Measurements from ENCODE around the gene GNG14. TPM values are rescaled to one million over a fixed set of nuclear protein-coding genes. Genes with fewer than 3 reads are reported as not detected.
A peak's percentile ranks its signal among the peaks of the same experiment; 100 is the strongest.
"Not testable (repeated sequence)": the region's sequence is repeated elsewhere in the genome, so short reads cannot be mapped to it uniquely, and the experiment has no call there.

GNG14 gene
- total and polyA plus RNA-seq, 4 experiments from 2014 or later: not detected

- DNase-seq; H3K4me3 Mint-ChIP-seq; intact Hi-C loops (cut with micrococcal nuclease); H3K9me3 ChIP-seq (ENCODE audit: control insufficient read depth in 1 of 2, low read length in 2 of 2); CTCF ChIA-PET (ENCODE audit: partially characterized antibody); H3K27me3 Mint-ChIP-seq; H3K4me3 ChIP-seq (ENCODE audit: low read length in 2 of 2); H3K27ac ChIP-seq (ENCODE audit: low read depth, low read length); H3K27me3 ChIP-seq (ENCODE audit: insufficient read depth, low read length); H3K9me3 Mint-ChIP-seq: not testable (repeated sequence)
- peaks cover 20 to 50% (median 35%) of the 10 kb centered on the region in 4 donors for H3K4me1 Mint-ChIP-seq
- peak overlapping the region in 2 of 7 donors; percentile 43 to 84 for H3K27ac Mint-ChIP-seq
- Histone ChIP-seq H3K36me3 (ENCODE audit: insufficient read depth, low read length) (peaks cover 18% of the 10 kb centered on the region), H3K4me1 (ENCODE audit: insufficient read depth, low read length) (peaks cover 25% of the 10 kb centered on the region)
- H3K36me3 Mint-ChIP-seq: peaks cover 8 to 35% of the 10 kb centered on the region in 2 donors
- POLR2A ChIA-PET (ENCODE audit: partially characterized antibody): interaction anchor here (1.2 to 5.9 kb wide), 2 partner anchors 7 to 30 kb away, joined by 3 to 135 read pairs; partner anchors contain the start of gene TRIR
Observed at GRCh38 chr19:12725612-12726011, 37.8 kb downstream of the GNG14 start.

- no peak for DNase-seq
- no peak overlapping the region for H3K27ac ChIP-seq (ENCODE audit: low read depth, low read length)
- Mint-ChIP-seq H3K4me3 (peak overlapping the region in 1 of 8 donors; percentile 42), H3K4me1 (peaks cover 17 to 43% (median 29%) of the 10 kb centered on the region in 4 donors), H3K27me3 (peaks cover 0 to 1% of the 10 kb centered on the region in 2 donors), H3K36me3 (peaks cover 10 to 32% of the 10 kb centered on the region in 2 donors), H3K9me3 (peaks cover 0 to 5% (median 0%) of the 10 kb centered on the region in 8 donors), H3K27ac (peak overlapping the region in 2 of 7 donors; percentile 12 to 77)
- H3K36me3 ChIP-seq (ENCODE audit: insufficient read depth, low read length): peaks cover 29% of the 10 kb centered on the region
- H3K4me3 ChIP-seq (ENCODE audit: low read length in 2 of 2): no peak overlapping the region
- H3K4me1 ChIP-seq (ENCODE audit: insufficient read depth, low read length): peaks cover 23% of the 10 kb centered on the region
- no peaks in the 10 kb centered on the region for H3K27me3 ChIP-seq (ENCODE audit: insufficient read depth, low read length)
- intact Hi-C loops (cut with micrococcal nuclease): no loop called here
- H3K9me3 ChIP-seq (ENCODE audit: control insufficient read depth in 1 of 2, low read length in 2 of 2): no peaks in the 10 kb centered on the region
- ChIA-PET CTCF (ENCODE audit: partially characterized antibody) (interaction anchor here (0.7 to 1.3 kb wide), 4 partner anchors 11 to 69 kb away, joined by 3 to 4 read pairs (median 4); no protein-coding TSS in a partner anchor), POLR2A (ENCODE audit: partially characterized antibody) (interaction anchor here (1.3 kb wide), 1 partner anchor 9 kb away, joined by 3 read pairs; no protein-coding TSS in a partner anchor)
Observed at GRCh38 chr19:12726988-12727316, 39.2 kb downstream of the GNG14 start.

GRCh38 chr19:12727745-12728433, 40.1 kb downstream of the GNG14 start:
- Histone ChIP-seq H3K9me3 (ENCODE audit: control insufficient read depth in 1 of 2, low read length in 2 of 2) (no peaks in the 10 kb centered on the region), H3K27me3 (ENCODE audit: insufficient read depth, low read length) (no peaks in the 10 kb centered on the region), H3K36me3 (ENCODE audit: insufficient read depth, low read length) (peaks cover 32% of the 10 kb centered on the region), H3K4me1 (ENCODE audit: insufficient read depth, low read length) (peaks cover 31% of the 10 kb centered on the region), H3K4me3 (ENCODE audit: low read length in 2 of 2) (no peak overlapping the region), H3K27ac (ENCODE audit: low read depth, low read length) (no peak overlapping the region)
- Mint-ChIP-seq H3K4me1 (peaks cover 19 to 47% (median 32%) of the 10 kb centered on the region in 4 donors), H3K9me3 (peaks cover 0 to 1% (median 0%) of the 10 kb centered on the region in 8 donors), H3K4me3 (no peak overlapping the region), H3K27ac (peak overlapping the region in 1 of 7 donors; percentile 30), H3K27me3 (no peaks in the 10 kb centered on the region), H3K36me3 (peaks cover 15 to 31% of the 10 kb centered on the region in 2 donors)
- DNase-seq: no peak
- ChIA-PET POLR2A (ENCODE audit: partially characterized antibody) (interaction anchor here (1.3 to 1.6 kb wide), 2 partner anchors 8 to 31 kb away, joined by 3 to 4 read pairs; partner anchors contain the start of gene FBXW9), CTCF (ENCODE audit: partially characterized antibody) (interaction anchor here (0.7 to 1.0 kb wide), 2 partner anchors 11 to 68 kb away, joined by 3 to 4 read pairs; no protein-coding TSS in a partner anchor)
- intact Hi-C loops (cut with micrococcal nuclease): no loop called here

GRCh38 chr19:12730064-12730463, 42.3 kb downstream of the GNG14 start:
- POLR2A ChIA-PET (ENCODE audit: partially characterized antibody): interaction anchor here (4.6 kb wide), 1 partner anchor 7 kb away, joined by 135 read pairs; the partner anchor contains the start of gene TNPO2

GRCh38 chr19:12731337-12731736, 43.5 kb downstream of the GNG14 start:
- no peak overlapping the region for H3K27ac ChIP-seq (ENCODE audit: low read depth, low read length)
- CTCF ChIA-PET (ENCODE audit: partially characterized antibody): interaction anchor here (0.9 to 3.6 kb wide), 3 partner anchors 9 to 29 kb away, joined by 4 to 22 read pairs (median 18); partner anchors contain the start of gene TNPO2

More at GRCh38 chr19:12730064-12730463, 42.3 kb downstream of the GNG14 start:
- no peak for DNase-seq
- Histone ChIP-seq H3K9me3 (ENCODE audit: control insufficient read depth in 1 of 2, low read length in 2 of 2) (no peaks in the 10 kb centered on the region), H3K36me3 (ENCODE audit: insufficient read depth, low read length) (peaks cover 32% of the 10 kb centered on the region), H3K27me3 (ENCODE audit: insufficient read depth, low read length) (no peaks in the 10 kb centered on the region), H3K4me1 (ENCODE audit: insufficient read depth, low read length) (peaks cover 29% of the 10 kb centered on the region), H3K27ac (ENCODE audit: low read depth, low read length) (no peak overlapping the region), H3K4me3 (ENCODE audit: low read length in 2 of 2) (no peak overlapping the region)
- Mint-ChIP-seq H3K4me3 (peak overlapping the region in 1 of 8 donors; percentile 2), H3K9me3 (peaks cover 0 to 4% (median 0%) of the 10 kb centered on the region in 8 donors), H3K4me1 (peaks cover 17 to 44% (median 30%) of the 10 kb centered on the region in 4 donors), H3K36me3 (peaks cover 15 to 41% of the 10 kb centered on the region in 2 donors), H3K27ac (peak overlapping the region in 1 of 7 donors; percentile 43), H3K27me3 (no peaks in the 10 kb centered on the region)
- CTCF ChIA-PET (ENCODE audit: partially characterized antibody): no interaction called here
- intact Hi-C loops (cut with micrococcal nuclease): loop anchor here (10.0 kb wide), 1 partner anchor 205 kb away; the partner anchor contains the start of genes CALR and FARSA

GRCh38 chr19:12733369-12734214, 45.8 kb downstream of the GNG14 start:
- CTCF ChIA-PET (ENCODE audit: partially characterized antibody): interaction anchor here (1.2 to 3.6 kb wide), 9 partner anchors 11 to 114 kb away, joined by 3 to 22 read pairs (median 7); partner anchors contain the start of gene TNPO2
- Histone ChIP-seq H3K4me1 (ENCODE audit: insufficient read depth, low read length) (peaks cover 47% of the 10 kb centered on the region), H3K27ac (ENCODE audit: low read depth, low read length) (peak overlapping the region; percentile 95), H3K27me3 (ENCODE audit: insufficient read depth, low read length) (no peaks in the 10 kb centered on the region), H3K36me3 (ENCODE audit: insufficient read depth, low read length) (peaks cover 31% of the 10 kb centered on the region), H3K4me3 (ENCODE audit: low read length in 2 of 2) (peak overlapping the region; percentile 78 to 91), H3K9me3 (ENCODE audit: control insufficient read depth in 1 of 2, low read length in 2 of 2) (no peaks in the 10 kb centered on the region)
- Mint-ChIP-seq H3K36me3 (peaks cover 16 to 47% of the 10 kb centered on the region in 2 donors), H3K27me3 (peaks cover 0 to 2% of the 10 kb centered on the region in 2 donors), H3K4me3 (peak overlapping the region; percentile 83 to 97 (median 92)), H3K4me1 (peaks cover 30 to 58% (median 43%) of the 10 kb centered on the region in 4 donors), H3K27ac (peak overlapping the region; percentile 91 to 99 (median 95)), H3K9me3 (peaks cover 0 to 6% (median 0%) of the 10 kb centered on the region in 8 donors)
- DNase-seq: peak in 4 of 5 donors; percentile 28 to 70 (median 41)
- POLR2A ChIA-PET (ENCODE audit: partially characterized antibody): interaction anchor here (0.7 to 7.7 kb wide), 16 partner anchors 11 to 419 kb away, joined by 3 to 135 read pairs (median 4); partner anchors contain the start of genes DHPS, FBXW9, JUNB and PRDX2
- intact Hi-C loops (cut with micrococcal nuclease): loop anchor here (1.0 to 10.0 kb wide), 3 partner anchors 11 to 201 kb away; partner anchors contain the start of genes CALR, FARSA and HOOK2

More at GRCh38 chr19:12731337-12731736, 43.5 kb downstream of the GNG14 start:
- H3K4me3 ChIP-seq (ENCODE audit: low read length in 2 of 2): no peak overlapping the region
- H3K4me3 Mint-ChIP-seq: peak overlapping the region in 1 of 8 donors; percentile 51
- H3K36me3 ChIP-seq (ENCODE audit: insufficient read depth, low read length): peaks cover 32% of the 10 kb centered on the region
- H3K27me3 Mint-ChIP-seq: no peaks in the 10 kb centered on the region
- no peaks in the 10 kb centered on the region for H3K27me3 ChIP-seq (ENCODE audit: insufficient read depth, low read length)
- H3K4me1 ChIP-seq (ENCODE audit: insufficient read depth, low read length): peaks cover 31% of the 10 kb centered on the region
- peak overlapping the region in 2 of 7 donors; percentile 48 to 55 for H3K27ac Mint-ChIP-seq
- H3K9me3 ChIP-seq (ENCODE audit: control insufficient read depth in 1 of 2, low read length in 2 of 2): no peaks in the 10 kb centered on the region
- no peak for DNase-seq
- H3K36me3 Mint-ChIP-seq: peaks cover 15 to 41% of the 10 kb centered on the region in 2 donors
- peaks cover 17 to 44% (median 30%) of the 10 kb centered on the region in 4 donors for H3K4me1 Mint-ChIP-seq
- intact Hi-C loops (cut with micrococcal nuclease): loop anchor here (10.0 kb wide), 1 partner anchor 203 kb away; the partner anchor contains the start of genes CALR and FARSA
- POLR2A ChIA-PET (ENCODE audit: partially characterized antibody): interaction anchor here (0.6 to 4.6 kb wide), 5 partner anchors 9 to 226 kb away, joined by 3 to 135 read pairs (median 3); partner anchors contain the start of genes GADD45GIP1, TNPO2, ZNF490 and ZNF791
- peaks cover 0 to 4% (median 0%) of the 10 kb centered on the region in 8 donors for H3K9me3 Mint-ChIP-seq

Data from CD4-positive, alpha-beta memory T cell (primary cell).